Mesenchymal stem cell (in vitro differentiated cells and primary cell): ENCODE data around the gene NAV2.

Experiments
- DNase-seq: peaks from one replicate; pipeline ENCODE4 v3.0.0-alpha.2; 2013
- H2AFZ ChIP-seq: one replicate; pipeline ENCODE4 v1.6.1; 2013; ENCODE audit warnings: low read depth, mild to moderate bottlenecking, control low read depth, inconsistent platforms, low read length, moderate library complexity
- H2AK5ac ChIP-seq: 2 replicates; pipeline ENCODE4 v1.6.1; 2013; ENCODE audit warnings: low read length, moderate library complexity, mild to moderate bottlenecking, inconsistent platforms; ENCODE audit not compliant: severe bottlenecking
- H2BK120ac ChIP-seq: one replicate; pipeline ENCODE4 v1.6.1; 2013; ENCODE audit warnings: low read depth, mild to moderate bottlenecking, inconsistent platforms, low read length, moderate library complexity
- H2BK12ac ChIP-seq, 2 experiments: one replicate each; pipeline ENCODE4 v1.6.1; 2013; ENCODE audit warnings: inconsistent platforms in 2 of 2, low read length in 2 of 2, mild to moderate bottlenecking in 2 of 2, moderate library complexity in 2 of 2, control low read depth in 1 of 2
- H2BK15ac ChIP-seq: one replicate; pipeline ENCODE4 v1.6.1; 2013; ENCODE audit warnings: mild to moderate bottlenecking, low read depth, inconsistent platforms; ENCODE audit not compliant: poor library complexity, severe bottlenecking
- H2BK5ac ChIP-seq: 2 replicates; pipeline ENCODE4 v1.6.1; 2013; ENCODE audit warnings: low read depth, mild to moderate bottlenecking, low read length, control low read depth, inconsistent platforms; ENCODE audit not compliant: poor library complexity, severe bottlenecking
- H3K14ac ChIP-seq, 2 experiments: one replicate each; pipeline ENCODE4 v1.6.1; 2013; ENCODE audit warnings: inconsistent platforms in 2 of 2, low read length in 2 of 2, control low read depth in 1 of 2, mild to moderate bottlenecking in 1 of 2, moderate library complexity in 1 of 2
- H3K18ac ChIP-seq, 2 experiments: one replicate each; pipeline ENCODE4 v1.6.1; 2013; ENCODE audit warnings: inconsistent platforms in 2 of 2, low read length in 2 of 2, control low read depth in 1 of 2, low read depth in 1 of 2, mild to moderate bottlenecking in 1 of 2
- H3K23ac ChIP-seq, 2 experiments: one replicate each; pipeline ENCODE4 v1.6.1; 2013; ENCODE audit warnings: inconsistent platforms in 2 of 2, low read length in 2 of 2, mild to moderate bottlenecking in 2 of 2, moderate library complexity in 2 of 2, control low read depth in 1 of 2
- H3K27ac ChIP-seq: 2 replicates; pipeline ENCODE4 v1.5.1; 2013; ENCODE audit warnings: mild to moderate bottlenecking, moderate library complexity, low read length, control low read depth, inconsistent platforms; ENCODE audit not compliant: poor library complexity, severe bottlenecking
- H3K27me3 ChIP-seq, 2 experiments: 2 replicates each; pipeline versions ENCODE4 v1.6.1 to v1.7.0; 2013; ENCODE audit warnings: low read length in 2 of 2, mild to moderate bottlenecking in 2 of 2, moderate library complexity in 2 of 2, control low read depth in 1 of 2, inconsistent platforms in 1 of 2; ENCODE audit not compliant: control insufficient read depth in 1 of 2, insufficient read depth in 1 of 2
- H3K36me3 ChIP-seq, 2 experiments: 2 replicates each; pipeline versions ENCODE4 v1.6.1 to v1.7.0; 2013; ENCODE audit warnings: low read length in 2 of 2, control low read depth in 1 of 2, inconsistent platforms in 1 of 2, low read depth in 1 of 2, mild to moderate bottlenecking in 1 of 2; ENCODE audit not compliant: insufficient read depth in 2 of 2, control insufficient read depth in 1 of 2
- H3K4ac ChIP-seq, 2 experiments: one replicate each; pipeline ENCODE4 v1.6.1; 2013; ENCODE audit warnings: inconsistent platforms in 2 of 2, low read length in 2 of 2, mild to moderate bottlenecking in 2 of 2, moderate library complexity in 2 of 2, control low read depth in 1 of 2, low read depth in 1 of 2
- H3K4me1 ChIP-seq: 2 replicates; pipeline ENCODE4 v1.6.1; 2013; ENCODE audit warnings: low read depth, low read length, control low read depth; ENCODE audit not compliant: control insufficient read depth, insufficient read depth
- H3K4me2 ChIP-seq: 2 replicates; pipeline ENCODE4 v1.6.1; 2013; ENCODE audit warnings: low read length, mild to moderate bottlenecking, inconsistent platforms; ENCODE audit not compliant: poor library complexity, severe bottlenecking
- H3K4me3 ChIP-seq, 2 experiments: 2 replicates each; pipeline versions ENCODE4 v1.5.1 to v1.7.0; 2013; ENCODE audit warnings: low read length in 2 of 2, mild to moderate bottlenecking in 2 of 2, control low read depth in 1 of 2, low read depth in 1 of 2; ENCODE audit not compliant: insufficient read depth in 1 of 2
- H3K79me1 ChIP-seq: replicated peaks from 2 replicates; pipeline ENCODE4 v1.6.1; 2013; ENCODE audit warnings: mild to moderate bottlenecking, control low read depth, low read length, inconsistent platforms; ENCODE audit not compliant: poor library complexity, severe bottlenecking
- H3K9ac ChIP-seq: 2 replicates; pipeline ENCODE4 v1.7.0; 2013; ENCODE audit warnings: mild to moderate bottlenecking, low read length, moderate library complexity
- H3K9me3 ChIP-seq: 2 replicates; pipeline ENCODE4 v1.7.0; 2013; ENCODE audit warnings: mild to moderate bottlenecking, low read length; ENCODE audit not compliant: control insufficient read depth
- H4K8ac ChIP-seq: one replicate; pipeline ENCODE4 v1.6.1; 2013; ENCODE audit warnings: inconsistent platforms, mild to moderate bottlenecking, low read length, moderate library complexity
- H4K91ac ChIP-seq: one replicate; pipeline ENCODE4 v1.6.1; 2013; ENCODE audit warnings: mild to moderate bottlenecking, low read length, inconsistent platforms
- WGBS: methylation state at CpG from one replicate; pipeline ENCODE4 v1.1.7; 2013; ENCODE audit warnings: mixed read lengths; 5-methylcytosine and 5-hydroxymethylcytosine counted together

NAV2 gene

DNA sequence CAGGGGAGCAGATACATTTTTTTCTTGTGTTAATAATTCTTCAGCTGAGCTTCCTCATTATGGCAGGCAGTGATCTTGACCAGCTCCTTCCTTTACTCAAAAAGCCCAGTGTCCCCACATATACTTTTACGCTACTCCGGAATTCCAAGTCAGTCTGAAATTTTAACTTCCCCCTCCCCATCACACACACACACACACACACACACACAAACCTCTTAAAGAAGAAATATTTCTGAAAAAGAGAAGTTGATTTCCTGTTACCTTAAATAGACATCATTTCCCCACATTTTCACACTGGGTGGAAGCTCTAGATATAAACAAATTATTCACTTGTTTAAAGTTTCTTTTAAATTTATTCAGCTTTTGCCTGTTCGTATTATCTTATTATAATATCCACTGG lies 333.8 kb downstream of the NAV2 start:
- H2BK5ac ChIP-seq: no peak overlapping the region
- H2BK15ac ChIP-seq: no peak overlapping the region
- H3K14ac ChIP-seq: no peak overlapping the region
- H2AK5ac ChIP-seq: no peak overlapping the region
- H3K18ac ChIP-seq: no peak overlapping the region
- no peak for DNase-seq
- peaks cover 26 to 88% of the 10 kb centered on the region in 2 experiments for H3K36me3 ChIP-seq
- 94% methylated on average over 3 of the region's 3 CpGs for WGBS
- H3K23ac ChIP-seq: no peak overlapping the region
- no peak overlapping the region for H3K4me3 ChIP-seq
- no peak overlapping the region for H2BK120ac ChIP-seq
- H2BK12ac ChIP-seq: no peak overlapping the region
- H3K9ac ChIP-seq: no peak overlapping the region
- H4K91ac ChIP-seq: no peak overlapping the region
- no peak overlapping the region for H3K4me2 ChIP-seq
- H4K8ac ChIP-seq: no peak overlapping the region
- peaks cover 20% of the 10 kb centered on the region for H3K4me1 ChIP-seq
- H3K79me1 ChIP-seq: peaks cover 2% of the 10 kb centered on the region
- H2AFZ ChIP-seq: no peak overlapping the region
- no peak overlapping the region for H3K27ac ChIP-seq
- no peaks in the 10 kb centered on the region for H3K9me3 ChIP-seq
- no peak overlapping the region for H3K4ac ChIP-seq
- H3K27me3 ChIP-seq: no peaks in the 10 kb centered on the region

DNA sequence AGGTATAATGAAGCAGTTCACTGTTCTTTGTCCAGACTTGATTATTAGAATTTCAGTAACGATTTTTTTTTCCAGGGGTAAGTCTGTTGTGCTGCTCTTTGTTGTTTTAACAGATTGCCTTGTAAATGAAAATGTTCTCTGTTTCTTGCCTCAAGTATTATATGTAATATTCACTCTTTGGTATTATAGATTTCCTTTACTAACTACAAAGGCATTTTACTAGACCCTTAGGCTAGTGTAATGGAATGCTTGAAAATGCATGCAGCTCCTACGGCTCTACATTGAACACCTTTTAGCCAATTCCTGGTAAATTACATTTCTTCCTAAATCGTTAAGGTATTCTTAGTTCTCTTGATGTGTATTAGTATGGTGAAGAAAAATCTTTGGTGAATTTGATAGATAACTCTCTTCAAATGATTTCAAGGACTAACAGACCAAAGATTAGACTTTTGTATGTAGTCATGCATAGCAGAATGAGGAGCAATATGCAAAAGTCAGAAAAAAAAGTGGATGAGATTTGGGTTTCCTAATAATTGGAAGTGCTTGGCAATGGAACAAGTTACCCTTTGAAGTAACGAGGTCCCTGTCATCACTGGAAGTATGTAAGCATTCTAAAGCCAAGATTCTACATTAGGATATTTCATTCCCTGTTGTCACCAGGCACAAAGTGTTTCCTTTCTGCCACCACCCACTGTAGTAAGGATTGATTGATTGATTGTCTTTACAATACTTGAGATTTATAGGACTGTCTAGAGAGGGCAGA lies 334.6 kb downstream of the NAV2 start:
- Histone ChIP-seq H3K79me1 (peaks cover 2% of the 10 kb centered on the region), H3K9me3 (no peaks in the 10 kb centered on the region), H3K36me3 (peaks cover 26 to 88% of the 10 kb centered on the region in 2 experiments), H3K18ac (no peak overlapping the region), H3K14ac (no peak overlapping the region), H2BK12ac (no peak overlapping the region), H2AK5ac (no peak overlapping the region), H4K8ac (no peak overlapping the region), H3K4me1 (peaks cover 18% of the 10 kb centered on the region), H3K4me3 (no peak overlapping the region), H2BK15ac (no peak overlapping the region), H3K27ac (no peak overlapping the region), H2BK120ac (no peak overlapping the region), H3K27me3 (no peaks in the 10 kb centered on the region), H3K23ac (no peak overlapping the region), H4K91ac (no peak overlapping the region), H2BK5ac (no peak overlapping the region), H3K4ac (no peak overlapping the region), H3K9ac (no peak overlapping the region), H3K4me2 (no peak overlapping the region), H2AFZ (no peak overlapping the region)
- no peak for DNase-seq
- WGBS: 94% methylated on average over 2 of the region's 4 CpGs

DNA sequence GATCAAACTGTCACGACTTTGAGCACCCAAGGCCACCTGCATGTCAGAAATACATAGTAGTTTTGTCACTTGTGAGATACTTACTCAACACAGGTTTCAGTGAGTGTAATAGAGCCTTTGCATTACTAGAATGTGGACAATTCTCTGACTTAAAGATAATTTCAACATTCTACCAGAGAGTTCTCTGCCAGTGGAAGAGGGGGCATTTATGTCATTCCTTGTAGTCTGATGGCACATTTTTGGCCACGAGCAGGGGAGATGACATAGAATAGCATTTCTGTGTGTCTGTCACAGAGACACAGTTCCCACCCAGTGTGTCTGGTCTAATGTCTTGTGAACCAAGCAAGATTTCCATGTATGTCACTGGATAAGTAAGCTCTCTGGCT lies 335.1 kb downstream of the NAV2 start:
- H2AK5ac ChIP-seq: no peak overlapping the region
- no peak overlapping the region for H3K23ac ChIP-seq
- H2AFZ ChIP-seq: no peak overlapping the region
- H3K4me2 ChIP-seq: no peak overlapping the region
- no peak overlapping the region for H3K14ac ChIP-seq
- no peaks in the 10 kb centered on the region for H3K9me3 ChIP-seq
- H2BK120ac ChIP-seq: no peak overlapping the region
- H3K18ac ChIP-seq: no peak overlapping the region
- H4K91ac ChIP-seq: no peak overlapping the region
- no peak for DNase-seq
- H3K4me3 ChIP-seq: no peak overlapping the region
- no peak overlapping the region for H2BK12ac ChIP-seq
- WGBS: 98% methylated on average over 2 of the region's 2 CpGs
- H3K4ac ChIP-seq: no peak overlapping the region
- H3K36me3 ChIP-seq: peaks cover 26 to 89% of the 10 kb centered on the region in 2 experiments
- no peak overlapping the region for H2BK15ac ChIP-seq
- no peak overlapping the region for H3K9ac ChIP-seq
- H3K4me1 ChIP-seq: peaks cover 15% of the 10 kb centered on the region
- H3K27ac ChIP-seq: no peak overlapping the region
- H2BK5ac ChIP-seq: no peak overlapping the region
- no peaks in the 10 kb centered on the region for H3K27me3 ChIP-seq
- H4K8ac ChIP-seq: no peak overlapping the region
- peaks cover 2% of the 10 kb centered on the region for H3K79me1 ChIP-seq

- H3K9ac ChIP-seq: no peak overlapping the region
- H2BK12ac ChIP-seq: no peak overlapping the region
- H3K36me3 ChIP-seq: peaks cover 26 to 88% of the 10 kb centered on the region in 2 experiments
- WGBS: 93% methylated on average over 3 of the region's 3 CpGs
- no peak overlapping the region for H4K91ac ChIP-seq
- no peak overlapping the region for H2AK5ac ChIP-seq
- no peaks in the 10 kb centered on the region for H3K27me3 ChIP-seq
- no peak overlapping the region for H3K18ac ChIP-seq
- no peaks in the 10 kb centered on the region for H3K9me3 ChIP-seq
- no peak for DNase-seq
- no peak overlapping the region for H3K14ac ChIP-seq
- H3K4me2 ChIP-seq: no peak overlapping the region
- no peak overlapping the region for H3K4me3 ChIP-seq
- peaks cover 2% of the 10 kb centered on the region for H3K79me1 ChIP-seq
- H2AFZ ChIP-seq: no peak overlapping the region
- H2BK5ac ChIP-seq: no peak overlapping the region
- no peak overlapping the region for H3K4ac ChIP-seq
- peaks cover 12% of the 10 kb centered on the region for H3K4me1 ChIP-seq
- no peak overlapping the region for H4K8ac ChIP-seq
- H2BK120ac ChIP-seq: no peak overlapping the region
- no peak overlapping the region for H2BK15ac ChIP-seq
- no peak overlapping the region for H3K23ac ChIP-seq
- H3K27ac ChIP-seq: no peak overlapping the region
Measured at GRCh38 chr11:20048246-20048645, 335.6 kb downstream of the NAV2 start.
